KG1 (cell line): Measurements from ENCODE around the gene PCK1.

ENCODE experiments used
- DNase-seq: peaks from one replicate; lab custom pipeline; 2025; lab: John Stamatoyannopoulos, UW

The PCK1 gene

DNA sequence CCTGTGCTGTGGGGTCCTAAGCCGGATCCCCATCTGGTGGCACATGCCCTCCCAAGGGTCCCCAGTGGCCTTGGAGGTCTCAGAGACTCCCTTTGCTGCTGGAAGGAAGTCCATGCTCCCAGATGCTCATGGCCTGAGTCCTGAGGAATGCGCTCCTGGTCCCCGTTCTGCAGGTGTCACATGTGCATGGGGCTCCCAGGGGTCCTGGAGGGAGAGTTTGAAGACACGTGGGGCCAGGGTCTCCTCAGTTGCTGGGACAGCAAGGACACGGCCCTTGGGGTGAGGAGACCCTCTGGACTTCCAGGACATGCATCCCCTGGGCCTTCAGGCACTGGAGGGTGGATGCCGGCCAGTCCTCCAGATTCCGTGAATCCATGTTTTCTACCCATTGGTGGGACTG lies 47.6 kb downstream of the PCK1 start:
- DNase-seq, result no peak

DNA sequence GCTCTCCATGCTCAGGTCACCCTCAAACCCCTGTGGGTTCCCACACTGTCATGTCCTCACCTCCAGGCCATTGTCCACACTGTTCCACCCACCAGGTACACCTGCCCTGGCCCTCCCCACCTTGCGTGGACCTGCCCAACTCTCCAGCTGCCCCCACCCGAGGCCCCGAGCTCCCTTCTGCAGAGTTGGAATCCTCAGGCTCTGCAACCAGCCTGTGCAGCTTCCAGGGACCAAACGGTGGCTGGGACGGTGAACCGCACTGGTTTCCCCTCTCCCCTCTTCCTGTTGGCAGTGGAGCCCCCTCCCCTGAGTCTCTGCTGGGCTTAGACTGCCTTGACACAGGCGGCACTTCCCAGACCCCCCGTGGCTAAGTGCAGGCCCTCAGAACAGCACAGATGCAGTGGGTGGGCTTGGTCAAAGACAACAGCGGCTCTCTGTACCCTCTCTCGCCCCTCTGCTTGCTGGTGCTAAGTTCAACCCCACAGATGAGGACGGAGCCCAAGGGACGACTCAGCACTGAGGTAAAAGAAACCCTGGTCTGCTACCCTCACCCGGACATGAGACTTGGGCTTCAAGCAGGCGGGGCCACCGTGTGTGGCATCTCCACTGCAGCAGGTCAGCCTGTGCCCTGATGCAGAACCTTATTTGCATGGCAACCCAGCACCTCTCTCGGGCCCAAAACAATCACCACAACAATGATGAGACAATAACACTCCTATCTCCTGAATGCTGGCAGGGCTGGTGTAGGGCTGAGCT lies 48.4 kb downstream of the PCK1 start:
- DNase-seq, result no peak

DNA sequence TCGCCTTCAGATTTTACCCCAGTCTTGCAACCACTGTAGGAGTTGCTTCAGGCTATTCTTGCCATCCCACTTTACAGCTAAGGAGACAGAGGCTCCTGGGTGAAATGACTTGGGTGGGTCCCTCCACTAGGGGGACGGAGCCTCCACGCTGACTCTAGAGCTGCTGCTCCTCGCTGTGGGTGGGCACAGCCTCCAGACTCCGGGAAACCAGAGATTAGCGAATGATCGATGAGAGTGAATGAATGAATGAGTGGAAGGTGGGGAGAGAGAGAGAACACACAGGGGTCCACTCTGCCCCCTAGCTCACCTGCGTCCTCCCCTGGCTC lies 48.9 kb downstream of the PCK1 start:
- no peak for DNase-seq

DNA sequence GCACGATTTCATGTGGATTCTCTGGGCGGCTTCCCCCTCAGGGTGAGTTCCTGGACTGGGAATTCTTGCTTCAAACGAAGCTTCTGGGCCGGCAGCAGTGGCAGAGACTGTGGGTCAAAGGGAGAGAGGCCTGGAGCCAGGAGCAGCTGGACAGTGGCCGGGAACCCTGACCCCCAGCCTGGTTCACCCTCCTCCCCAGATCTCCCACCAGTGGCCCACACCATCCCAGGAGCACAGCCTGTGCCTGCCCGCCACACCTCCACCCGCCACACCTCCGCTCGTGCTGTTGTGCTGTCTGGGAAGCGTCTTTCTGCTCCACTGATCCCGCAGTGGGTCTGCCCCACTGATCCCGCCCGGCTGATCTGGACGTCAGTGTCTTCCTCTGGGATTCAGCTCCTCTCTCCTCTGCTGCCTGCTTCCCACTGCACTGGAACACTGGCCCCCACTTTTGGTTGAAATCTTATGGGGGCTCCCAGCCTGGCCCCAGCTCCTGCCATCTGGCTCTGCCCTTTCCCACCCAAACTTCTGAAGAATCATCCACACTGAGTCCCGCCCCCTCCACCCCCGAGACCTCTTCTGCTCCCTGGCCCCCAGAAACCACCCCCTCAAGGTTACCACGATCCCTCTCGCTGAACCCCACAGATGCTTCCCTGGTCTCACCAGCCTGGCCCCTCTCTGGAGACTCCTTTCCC lies 49.5 kb downstream of the PCK1 start:
- no peak for DNase-seq

DNA sequence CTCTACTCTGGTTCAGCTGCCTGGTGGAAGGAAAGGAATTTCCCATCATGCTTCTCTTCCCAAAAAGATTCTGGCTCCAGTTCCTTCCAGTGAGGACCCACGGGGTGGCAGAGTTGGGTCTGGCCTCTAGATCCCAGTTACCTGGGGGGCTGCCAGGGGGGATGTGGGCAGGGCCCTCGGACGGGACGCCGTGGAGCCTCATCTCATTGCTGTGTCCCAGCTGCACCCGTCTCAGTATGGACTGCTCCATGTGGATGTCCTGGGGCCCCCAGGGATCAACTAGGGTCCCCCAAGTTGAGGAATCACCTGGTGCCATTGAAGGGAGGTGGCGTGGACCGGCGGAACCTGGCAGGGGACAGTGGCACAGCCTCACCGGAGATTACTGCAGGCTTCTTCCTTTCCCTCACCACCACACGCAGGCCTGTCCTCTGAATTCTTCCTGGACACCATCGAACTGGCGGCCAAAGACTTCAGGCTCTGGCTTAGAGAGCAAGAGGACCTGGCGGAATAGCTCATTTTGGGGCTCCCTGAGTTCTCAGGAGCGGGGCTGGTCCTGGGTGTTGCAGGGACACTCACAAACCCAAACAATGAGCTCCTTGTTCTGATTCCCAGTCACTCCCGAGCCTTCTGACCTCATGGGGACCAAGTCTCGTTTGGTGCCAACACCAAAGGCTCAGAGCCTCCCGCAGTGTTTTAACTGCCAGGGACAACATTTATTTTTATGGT lies 50.8 kb downstream of the PCK1 start:
- DNase-seq, result no peak

DNA sequence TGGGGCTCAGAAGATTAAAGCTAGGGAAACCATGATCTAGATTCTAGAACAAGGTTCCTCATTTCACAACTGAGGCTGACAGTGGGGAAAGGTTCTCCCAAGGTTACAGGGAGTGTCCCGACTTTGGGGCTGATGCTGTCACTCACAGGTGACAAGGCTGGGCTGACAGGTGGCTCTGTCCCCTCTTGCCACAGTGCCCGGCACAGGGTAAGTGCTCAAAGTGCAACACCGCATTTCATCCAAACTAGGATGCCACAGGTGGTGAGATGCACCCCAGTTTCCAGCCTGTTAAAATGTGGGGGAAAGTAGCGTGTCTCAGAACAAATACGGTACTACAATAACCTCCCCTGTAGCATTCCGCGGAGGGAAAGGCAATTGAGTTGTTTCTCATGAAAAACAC lies 51.5 kb downstream of the PCK1 start:
- DNase-seq, result no peak

DNA sequence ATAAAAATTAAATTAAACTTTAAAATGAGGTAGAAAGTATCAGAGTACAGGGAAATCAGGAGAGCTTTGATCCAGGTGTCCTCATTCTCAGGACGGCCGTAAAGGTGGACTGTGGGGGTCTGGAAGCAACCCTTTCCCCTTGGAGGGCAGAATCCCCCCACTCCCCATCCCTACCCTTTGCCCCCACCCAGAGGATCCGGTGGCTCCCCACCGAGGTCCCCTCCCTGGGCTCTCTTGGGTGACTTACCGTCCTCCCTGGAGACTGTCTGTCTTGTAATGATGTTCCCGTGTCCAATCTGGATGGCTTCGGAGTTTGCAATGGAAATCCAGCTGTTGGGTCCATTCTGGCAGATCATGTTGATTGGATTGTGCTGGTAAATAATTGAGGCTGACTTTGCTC lies 52.0 kb downstream of the PCK1 start:
- no peak for DNase-seq

DNA sequence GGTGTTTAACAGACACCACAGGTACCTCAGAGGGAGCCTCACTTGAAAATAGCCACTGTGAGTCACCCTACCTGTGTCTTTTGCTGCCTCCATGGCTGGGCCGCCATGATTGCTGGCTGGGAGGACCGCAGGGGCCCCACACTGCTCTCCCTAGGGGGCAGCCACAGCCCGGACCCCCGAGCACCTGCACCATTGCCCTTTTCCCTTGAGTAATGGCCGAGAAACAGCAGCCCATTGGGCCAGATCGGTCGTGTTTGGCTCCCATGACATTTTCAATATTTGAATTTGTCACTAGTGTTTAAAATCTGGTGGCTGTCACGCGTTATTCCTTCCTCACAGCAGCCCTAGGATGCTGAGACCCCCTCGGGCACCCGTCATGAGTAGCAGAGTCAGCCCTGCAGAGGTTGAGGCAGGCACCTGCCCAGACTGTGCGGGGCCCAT lies 52.6 kb downstream of the PCK1 start:
- DNase-seq, result no peak

DNA sequence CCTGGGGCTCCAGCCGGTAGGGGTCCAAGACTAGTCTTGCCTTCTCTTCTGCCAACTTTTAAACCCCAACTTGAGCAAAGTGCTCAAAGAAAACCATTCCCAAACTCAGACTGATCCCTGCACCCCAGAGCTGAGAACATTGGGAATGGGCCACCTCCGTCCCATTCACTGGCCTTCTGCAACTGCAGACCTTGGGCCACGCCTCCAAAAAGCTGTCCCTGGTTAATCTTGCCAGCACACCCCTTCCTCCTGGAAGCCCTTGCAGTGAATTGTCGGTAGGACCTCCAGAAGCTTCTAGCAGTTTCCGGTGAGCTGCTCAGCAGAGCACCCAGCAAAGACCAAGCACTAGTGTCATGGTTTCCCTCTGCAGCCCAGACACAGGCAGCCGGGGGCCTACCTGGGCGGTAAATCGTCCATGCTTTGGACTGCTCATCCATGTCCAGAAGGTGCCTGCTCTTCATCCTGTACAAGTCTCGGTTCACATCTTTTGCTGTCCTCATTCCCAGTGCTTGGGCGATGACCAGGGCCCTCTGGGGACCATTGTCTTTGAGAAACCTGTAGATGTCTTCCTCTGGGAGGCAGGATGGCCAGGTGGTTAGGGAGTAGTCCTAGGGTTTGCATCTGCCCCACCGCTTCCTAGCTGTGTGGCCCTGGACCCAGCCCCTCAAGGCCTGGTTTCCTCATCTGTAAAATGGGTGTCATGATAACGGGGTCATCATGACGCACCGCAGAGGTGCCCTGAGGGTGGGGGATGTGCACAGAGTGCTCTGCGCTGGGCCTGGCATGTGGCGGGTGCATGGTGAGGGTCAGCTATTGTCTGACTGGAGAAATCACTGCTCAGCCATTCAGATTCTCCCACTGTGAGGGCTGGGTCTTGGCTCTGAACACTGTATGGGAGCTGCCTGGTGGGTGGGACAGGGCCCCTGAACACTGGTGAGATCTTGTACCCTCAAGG lies 53.9 kb downstream of the PCK1 start:
- DNase-seq, result no peak

DNA sequence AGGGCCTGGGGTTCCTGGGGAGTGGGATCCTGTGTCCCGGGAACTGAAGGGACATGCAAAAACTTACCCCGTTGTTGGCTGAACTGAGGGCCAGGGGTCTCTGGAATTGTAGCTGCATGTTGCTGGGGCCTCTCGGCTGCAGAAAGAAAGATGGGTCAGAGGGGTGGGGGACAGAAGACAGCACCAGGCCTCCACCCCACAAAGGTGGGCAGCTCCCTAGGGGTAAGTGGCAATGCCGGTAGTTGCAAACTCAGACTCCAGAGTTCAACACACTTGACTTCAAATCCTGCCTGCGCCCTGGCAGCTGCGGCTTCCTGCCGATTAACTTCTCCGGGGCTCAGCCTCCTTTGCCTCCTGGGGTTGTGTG lies 54.5 kb downstream of the PCK1 start:
- no peak for DNase-seq

DNA sequence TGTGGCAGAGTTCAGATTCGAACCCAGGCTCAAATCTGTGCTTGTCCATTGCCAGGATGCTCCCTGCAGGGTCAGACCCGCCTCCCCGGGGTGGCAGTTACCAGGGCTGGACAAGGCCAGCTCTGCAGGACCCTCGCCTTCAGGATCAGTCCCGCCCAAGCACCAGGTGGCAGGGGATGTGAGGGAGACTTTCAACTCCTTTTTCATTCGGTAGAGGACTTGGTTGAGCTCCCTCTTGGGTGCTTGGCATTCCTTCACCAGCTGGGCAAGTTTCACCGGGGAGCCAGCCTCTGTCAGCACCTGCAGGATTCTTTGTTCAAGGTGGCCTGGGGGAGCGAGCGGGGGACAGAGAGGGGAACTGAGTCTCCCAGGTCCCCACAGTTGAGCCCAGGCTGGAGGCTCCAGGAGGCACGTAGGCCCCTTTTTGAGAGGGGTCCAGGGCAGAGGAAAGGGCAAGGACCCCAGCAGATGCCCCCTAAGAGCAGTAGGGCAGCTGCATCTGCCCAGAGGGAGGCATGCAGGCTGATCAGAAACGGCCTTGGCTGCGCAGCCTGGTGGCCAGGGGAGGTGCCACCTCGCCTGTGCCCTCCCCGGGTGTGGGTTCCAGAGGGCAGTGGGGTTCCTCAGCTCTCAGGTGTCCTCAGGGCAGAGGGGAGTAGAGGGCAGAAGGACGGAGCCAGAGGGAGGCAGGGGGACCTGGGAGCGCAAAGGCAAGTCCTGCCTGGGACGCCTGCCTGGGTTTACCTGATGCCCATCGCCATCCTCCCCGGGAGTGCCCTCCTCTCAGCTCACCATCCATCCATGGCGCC lies 55.4 kb downstream of the PCK1 start:
- DNase-seq, result no peak

DNA sequence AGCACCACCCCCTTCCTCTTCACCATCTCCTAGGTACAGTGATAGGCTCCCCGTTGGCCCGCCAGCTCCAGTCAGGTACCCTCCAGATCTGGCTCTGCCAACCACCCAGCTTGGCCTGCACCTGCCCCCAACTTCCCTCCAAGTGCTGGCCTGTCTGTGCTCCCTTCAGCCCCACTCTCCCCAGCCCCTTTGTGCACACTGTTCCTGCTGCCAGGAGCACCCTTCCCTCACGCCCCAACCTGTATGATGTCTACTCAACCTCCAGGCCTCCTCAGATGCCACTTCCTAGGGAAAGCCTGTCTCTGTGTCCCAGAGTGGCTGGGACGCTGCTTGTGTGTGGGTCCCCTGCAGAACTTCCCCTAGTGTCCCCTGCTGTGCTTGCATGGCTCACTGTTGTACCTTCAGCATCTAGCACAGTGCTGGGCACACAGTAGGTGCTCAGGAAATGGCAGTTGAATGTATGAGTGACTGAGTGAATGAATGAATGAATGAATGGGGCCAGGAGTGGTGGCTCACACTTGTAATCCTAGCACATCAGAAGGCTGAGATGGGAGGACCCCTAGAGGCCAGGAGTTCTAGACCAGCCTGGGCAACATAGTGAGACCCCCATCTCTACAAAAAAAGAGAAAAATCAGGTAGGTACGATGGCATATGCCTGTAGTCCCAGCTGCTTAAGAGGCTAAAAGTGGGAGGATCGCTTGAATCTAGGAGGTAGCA lies 56.3 kb downstream of the PCK1 start:
- no peak for DNase-seq
